ENCODE measurements around the gene MARCHF6.

The MARCHF6 gene

GRCh38 chr5:10353241-10354047, at the start of gene MARCHF6:
MARCHF6 (plus strand) TSS chr5:10353695; CDS start chr5:10353899, 204 bp downstream.
- TF ChIP-seq CTCF (IDR thresholded peaks at IDR 0.05; ENCODE audit: low read depth, low read length) = no peak
- peak within 1 kb of the TSS; percentile 86 for H3K4me3 ChIP-seq (ENCODE audit: low read depth, low read length)

GRCh38 chr5:10303699-10304170, 49.8 kb upstream of the MARCHF6 start:
- H3K4me3 ChIP-seq (ENCODE audit: low read depth, low read length) = no peak overlapping the region
- no peak for TF ChIP-seq CTCF (IDR thresholded peaks at IDR 0.05; ENCODE audit: low read depth, low read length)

- no peak overlapping the region for H3K4me3 ChIP-seq (ENCODE audit: low read depth, low read length)
- no peak for TF ChIP-seq CTCF (IDR thresholded peaks at IDR 0.05; ENCODE audit: low read depth, low read length)
These were observed 48.6 kb upstream of the MARCHF6 start for GRCh38 chr5:10304932-10305331.

GRCh38 chr5:10306114-10306513, 47.4 kb upstream of the MARCHF6 start:
- H3K4me3 ChIP-seq (ENCODE audit: low read depth, low read length) = no peak overlapping the region
- no peak for TF ChIP-seq CTCF (IDR thresholded peaks at IDR 0.05; ENCODE audit: low read depth, low read length)

- H3K4me3 ChIP-seq (ENCODE audit: low read depth, low read length) = peak overlapping the region; percentile 58
- no peak for TF ChIP-seq CTCF (IDR thresholded peaks at IDR 0.05; ENCODE audit: low read depth, low read length)
These were observed 46.7 kb upstream of the MARCHF6 start for GRCh38 chr5:10306806-10307205.

GRCh38 chr5:10307206-10308148, 46.0 kb upstream of the MARCHF6 start, which contains the start of gene CMBL:
CMBL (minus strand) TSS chr5:10307902; CDS start chr5:10290762, 17,140 bp downstream.
- H3K4me3 ChIP-seq (ENCODE audit: low read depth, low read length) = peak within 1 kb of the TSS; percentile 58
- TF ChIP-seq CTCF (IDR thresholded peaks at IDR 0.05; ENCODE audit: low read depth, low read length) = no peak
